GM18502 (cell line): ENCODE data around the gene PRRG2.

Experiments used
- ATAC-seq: cut with Tn5 transposase; IDR thresholded peaks from one replicate; pipeline ENCODE4 v1.9.1; 2021; ENCODE audit warnings: mild to moderate bottlenecking; ENCODE audit not compliant: unreplicated experiment, poor library complexity

Gene PRRG2

DNA sequence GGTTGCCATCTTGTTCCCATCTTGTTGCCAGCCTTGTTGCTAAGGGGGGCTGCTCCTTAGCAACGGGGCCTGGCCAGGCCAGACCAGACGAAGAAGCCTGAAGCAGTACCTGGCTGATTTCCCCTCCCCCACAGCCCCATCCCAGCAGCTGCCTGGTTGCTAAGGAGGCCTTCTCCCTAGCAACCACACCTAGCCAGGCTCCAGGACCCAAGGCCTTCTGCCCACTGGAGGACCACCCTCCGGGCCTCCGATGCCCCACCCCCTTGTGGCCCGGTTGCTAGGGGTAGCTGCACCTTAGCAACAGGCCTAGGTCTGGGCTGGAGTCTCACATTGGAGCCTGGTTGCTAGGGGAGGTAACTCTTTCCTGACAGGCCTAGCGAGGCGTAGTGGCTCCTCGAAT lies 3.9 kb downstream of the PRRG2 start:
- no peak for ATAC-seq

DNA sequence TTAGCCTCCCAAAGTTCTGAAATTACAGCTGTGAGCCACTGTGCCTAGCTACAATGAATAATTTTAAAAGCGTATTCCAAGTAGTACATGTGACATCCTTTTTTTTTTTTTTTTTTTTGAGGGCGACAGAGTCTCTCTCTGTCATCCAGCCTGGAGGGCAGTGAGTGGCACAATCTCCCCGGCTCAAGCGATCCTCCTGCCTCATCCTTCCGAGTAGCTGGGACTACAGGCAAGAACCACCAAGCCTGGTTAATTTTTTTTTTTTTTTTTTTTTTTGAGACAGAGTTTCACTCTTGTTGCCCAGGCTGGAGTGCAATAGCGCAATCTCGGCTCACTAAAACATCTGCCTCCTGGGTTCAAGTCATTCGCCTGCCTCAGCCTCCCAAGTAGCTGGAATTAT lies 6.1 kb downstream of the PRRG2 start:
- no peak for ATAC-seq

DNA sequence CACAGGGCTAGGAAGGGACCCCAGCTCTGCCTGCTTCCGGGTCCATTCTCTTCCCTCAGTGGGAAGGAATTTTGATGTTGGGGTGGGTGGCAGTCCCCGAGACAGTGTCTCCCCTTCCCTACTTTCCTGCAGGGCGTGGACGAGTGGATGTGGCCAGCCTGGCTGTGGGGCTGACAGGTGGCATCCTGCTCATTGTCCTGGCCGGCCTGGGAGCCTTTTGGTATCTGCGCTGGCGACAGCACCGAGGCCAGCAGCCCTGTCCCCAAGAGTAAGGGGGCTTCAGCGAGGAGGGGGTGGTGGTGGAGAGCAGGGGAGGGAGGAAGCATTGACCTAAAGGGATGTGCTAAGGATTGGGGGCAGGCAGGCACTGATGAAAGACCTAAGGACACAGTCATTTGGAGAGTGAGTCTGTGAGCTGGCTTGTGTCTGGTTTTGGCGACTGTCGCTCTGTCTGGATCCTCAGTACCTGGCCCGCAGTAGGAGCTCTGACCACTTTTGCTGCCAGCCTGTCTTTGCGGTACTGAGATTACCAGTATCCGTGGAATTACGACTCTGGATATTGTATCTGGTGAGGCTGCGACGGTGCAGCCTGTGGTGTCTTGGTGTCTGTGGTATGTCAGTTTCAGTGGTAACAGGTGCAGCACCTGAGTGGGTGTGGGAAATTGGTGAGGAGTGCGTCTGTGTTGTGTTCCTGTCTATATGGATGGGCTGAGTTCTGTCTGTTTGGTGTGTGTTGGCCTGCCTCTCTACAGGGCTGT lies 7.4 kb downstream of the PRRG2 start:
- no peak for ATAC-seq

DNA sequence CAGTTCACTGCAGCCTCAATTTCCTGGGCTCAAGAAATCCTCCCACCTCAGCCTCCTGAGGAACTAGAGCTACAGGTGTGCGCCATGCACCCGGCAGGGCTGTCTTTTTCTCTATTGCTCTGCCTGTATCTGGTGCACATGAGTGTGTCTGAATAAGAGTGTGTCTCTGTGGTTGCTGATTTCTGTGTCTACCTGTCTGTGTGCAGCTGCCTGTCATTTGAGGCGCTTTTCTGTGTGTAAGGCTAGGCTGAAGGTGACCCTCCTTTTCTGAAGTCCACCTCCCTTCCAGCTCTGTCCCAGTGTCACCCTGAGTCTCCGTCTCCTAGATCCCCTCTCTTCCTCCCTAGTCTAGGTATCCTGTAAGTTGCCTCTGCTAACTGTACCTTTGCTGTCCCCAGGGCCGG lies 8.4 kb downstream of the PRRG2 start:
- no peak for ATAC-seq

DNA sequence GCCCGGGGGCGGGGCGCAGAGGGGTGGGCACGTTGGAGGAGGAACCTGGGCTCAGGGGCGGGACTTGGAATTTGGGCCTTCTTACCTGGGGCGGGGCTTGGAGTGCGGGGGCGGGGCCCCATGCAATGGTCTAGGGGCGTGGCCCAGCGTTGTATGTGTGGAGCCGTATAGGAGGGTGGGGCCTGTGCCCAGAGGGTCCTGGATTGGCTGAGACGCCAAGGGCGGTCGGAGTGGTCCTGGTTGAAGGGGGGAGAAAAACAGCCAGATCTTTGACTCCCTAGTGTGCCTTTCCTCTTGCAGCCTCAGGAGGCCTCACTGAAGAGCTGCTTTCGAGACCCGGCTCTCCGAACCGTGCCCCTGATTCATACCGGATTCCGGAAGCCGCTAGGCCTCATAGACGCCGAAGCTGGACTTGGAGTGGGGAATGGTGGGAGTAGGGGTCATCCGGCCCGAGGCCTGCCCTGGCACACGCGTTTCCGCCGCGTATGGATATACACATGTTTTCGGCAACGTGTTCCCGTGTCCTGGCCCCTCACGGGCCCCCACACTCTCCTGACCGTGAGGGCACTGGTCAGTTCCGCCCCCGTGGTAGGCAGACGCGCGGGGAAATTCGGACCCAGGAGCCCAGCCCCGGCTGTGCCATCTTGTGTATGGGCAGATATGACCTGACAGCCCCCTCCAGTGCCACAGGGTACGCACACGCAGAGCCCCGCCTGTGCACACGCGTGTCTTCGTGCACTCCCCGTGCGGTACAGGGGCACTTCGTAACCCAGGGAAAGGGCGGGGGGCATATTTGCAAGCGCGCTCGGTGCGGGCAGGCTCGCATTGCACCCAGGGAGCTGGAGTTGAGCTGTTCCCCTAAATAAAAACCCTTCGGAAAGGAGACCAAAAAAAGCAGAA lies 9.2 kb downstream of the PRRG2 start:
- ATAC-seq = peak; percentile 60

DNA sequence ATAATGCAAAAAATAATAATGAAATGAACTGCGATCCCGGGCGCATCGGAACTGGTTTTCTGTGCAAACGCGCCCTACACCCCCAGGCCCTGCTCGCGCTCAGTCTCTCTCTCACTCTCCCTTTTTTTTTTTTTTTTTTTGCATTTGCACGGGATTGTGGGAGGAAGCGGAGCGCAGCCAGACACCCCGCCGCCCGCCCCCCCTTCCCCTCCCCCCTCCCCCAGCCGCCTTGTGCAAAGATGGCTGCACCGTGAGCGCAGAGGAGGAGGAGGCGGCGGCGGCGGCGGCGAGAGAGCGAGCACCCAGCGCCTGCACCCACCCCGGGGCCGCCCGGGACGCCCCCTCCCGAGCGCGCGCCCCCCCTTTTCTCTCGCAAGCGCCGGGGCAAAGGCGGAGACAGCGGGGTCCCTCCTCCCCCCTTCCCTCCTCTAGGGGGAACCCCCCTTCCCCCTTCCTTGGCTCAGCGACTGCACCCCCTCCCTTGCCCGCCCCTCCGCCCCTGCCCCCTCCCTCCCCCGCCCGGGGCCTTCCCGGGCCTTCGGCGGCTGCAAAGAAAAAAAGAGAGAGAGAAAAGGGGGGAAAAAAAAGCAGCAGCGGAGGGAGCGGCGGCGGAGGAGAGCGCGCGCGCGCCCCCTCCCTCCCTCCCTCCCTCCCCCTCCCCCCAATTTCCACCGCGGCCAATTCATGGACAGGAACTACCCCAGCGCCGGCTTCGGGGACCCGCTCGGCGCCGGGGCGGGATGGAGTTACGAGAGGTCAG lies 10.0 kb downstream of the PRRG2 start, which contains the start of gene PRR12:
Gene PRR12, plus strand, starts transcription at position 212 of the 760 bp plus-strand sequence. Its CDS starts 473 bp downstream, at position 685.
- ATAC-seq = no peak

DNA sequence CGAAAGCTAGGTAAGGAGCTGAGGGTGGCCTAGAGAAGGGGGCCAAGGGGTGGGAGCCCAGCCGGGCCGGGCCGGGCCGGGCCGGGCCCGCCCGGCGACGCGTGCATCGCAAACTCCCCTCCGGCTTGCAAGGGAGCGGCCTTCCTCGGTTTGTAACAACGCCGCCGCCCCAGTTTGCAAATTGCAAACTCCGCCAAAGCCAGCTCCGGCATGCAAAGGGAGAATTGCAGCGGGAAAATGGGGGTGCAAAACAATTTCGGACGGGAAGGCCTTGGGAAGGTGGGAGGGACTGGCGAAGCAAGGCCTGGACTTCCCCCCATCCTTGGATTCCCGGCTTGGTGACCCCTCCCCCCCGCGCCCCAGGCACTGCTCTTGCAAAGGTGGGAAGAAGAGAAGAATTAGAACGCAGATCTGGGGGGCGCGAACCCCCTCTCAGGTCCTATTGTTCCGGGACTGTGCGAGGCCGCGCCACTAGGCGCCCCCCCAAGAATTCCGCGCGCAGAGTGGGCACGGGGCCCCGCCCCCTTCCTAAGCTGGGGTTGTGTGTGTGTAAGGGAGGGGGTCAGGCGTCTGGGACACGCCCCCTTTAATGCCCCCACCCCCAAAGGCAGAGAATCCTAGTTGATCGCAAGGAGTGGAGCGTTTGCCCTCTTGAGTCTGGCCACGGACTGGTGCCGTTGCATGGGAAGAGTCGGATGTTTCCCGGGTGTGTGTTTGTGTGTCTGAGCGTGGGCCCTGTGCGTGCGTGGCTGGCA lies 10.8 kb downstream of the PRRG2 start:
- ATAC-seq = no peak

DNA sequence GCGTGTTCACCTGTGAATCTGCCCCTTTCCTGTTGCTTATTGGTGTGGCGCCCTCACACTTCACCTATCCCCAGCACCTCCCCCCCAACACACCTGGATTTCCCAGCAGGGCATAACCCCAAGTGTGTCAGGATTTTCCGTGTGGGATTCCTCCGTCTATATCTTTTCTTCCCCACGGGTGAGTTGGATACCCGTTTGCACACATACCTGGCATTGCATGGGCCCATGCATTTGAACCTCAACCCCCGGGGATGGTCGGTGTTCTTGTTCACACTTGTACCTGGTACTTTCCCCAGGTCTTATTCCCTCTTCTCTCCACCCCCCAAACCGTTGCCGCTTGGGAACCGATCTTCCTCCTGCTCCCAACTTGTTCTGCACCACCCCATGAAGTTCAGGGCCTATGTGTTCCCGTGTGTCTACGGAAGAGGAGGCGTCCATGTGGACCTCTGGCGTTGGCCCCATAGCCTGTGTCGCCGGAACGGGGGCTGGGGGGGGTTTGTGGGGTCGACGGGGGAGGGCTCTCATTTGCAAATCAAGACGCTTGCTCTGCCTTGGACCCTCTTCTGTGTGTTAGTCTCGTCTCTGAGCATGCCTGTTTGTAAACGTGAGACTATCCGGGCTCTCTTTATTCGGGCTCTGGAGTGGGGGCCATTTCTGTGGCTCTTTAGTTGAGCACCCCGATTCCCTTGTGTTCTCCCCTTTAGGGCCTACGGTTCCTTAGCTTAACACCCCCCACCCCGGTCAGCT lies 11.5 kb downstream of the PRRG2 start:
- no peak for ATAC-seq

DNA sequence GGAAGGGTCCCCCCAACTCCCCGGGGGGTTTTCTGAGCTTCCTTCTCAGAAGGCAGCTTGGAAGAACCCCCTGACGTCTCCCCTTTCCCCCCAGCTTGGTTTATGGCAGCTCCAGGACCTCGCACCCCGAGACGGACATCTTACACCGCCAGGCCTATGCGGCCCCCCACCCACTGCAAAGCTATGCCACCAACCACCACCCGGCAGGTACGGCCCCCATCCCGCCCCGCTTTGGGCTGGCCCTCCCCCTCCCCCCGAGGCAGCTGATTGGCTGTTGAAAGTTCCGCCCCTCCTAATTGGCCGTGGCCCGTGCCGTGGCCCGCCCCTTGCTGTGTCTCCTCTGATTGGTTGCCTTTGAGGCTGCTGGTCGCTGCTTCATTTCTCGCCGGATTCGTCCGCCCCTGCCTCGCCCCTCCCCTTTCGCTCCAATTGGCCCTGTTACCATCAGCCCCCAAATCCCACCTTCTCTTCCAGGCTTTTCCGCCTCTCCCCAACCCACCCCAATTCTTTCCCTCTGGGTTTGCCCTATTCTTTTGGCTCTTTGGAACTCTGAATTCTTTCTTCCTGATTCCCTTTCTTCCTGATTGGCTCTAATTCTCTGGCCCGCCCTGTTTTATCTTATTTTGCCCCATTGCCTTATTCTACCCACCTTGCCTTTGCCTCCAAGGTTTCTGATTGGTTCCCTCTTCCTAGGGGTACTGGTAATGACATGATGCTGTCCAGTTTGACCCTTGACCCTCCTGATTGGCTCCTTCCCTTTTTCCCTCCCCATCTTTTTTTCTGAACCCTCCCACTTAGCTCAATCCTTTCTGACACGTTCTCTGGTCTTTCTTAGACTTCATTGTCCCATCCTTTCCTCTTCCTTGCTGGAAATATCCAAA lies 12.4 kb downstream of the PRRG2 start:
- ATAC-seq = peak; percentile 52

DNA sequence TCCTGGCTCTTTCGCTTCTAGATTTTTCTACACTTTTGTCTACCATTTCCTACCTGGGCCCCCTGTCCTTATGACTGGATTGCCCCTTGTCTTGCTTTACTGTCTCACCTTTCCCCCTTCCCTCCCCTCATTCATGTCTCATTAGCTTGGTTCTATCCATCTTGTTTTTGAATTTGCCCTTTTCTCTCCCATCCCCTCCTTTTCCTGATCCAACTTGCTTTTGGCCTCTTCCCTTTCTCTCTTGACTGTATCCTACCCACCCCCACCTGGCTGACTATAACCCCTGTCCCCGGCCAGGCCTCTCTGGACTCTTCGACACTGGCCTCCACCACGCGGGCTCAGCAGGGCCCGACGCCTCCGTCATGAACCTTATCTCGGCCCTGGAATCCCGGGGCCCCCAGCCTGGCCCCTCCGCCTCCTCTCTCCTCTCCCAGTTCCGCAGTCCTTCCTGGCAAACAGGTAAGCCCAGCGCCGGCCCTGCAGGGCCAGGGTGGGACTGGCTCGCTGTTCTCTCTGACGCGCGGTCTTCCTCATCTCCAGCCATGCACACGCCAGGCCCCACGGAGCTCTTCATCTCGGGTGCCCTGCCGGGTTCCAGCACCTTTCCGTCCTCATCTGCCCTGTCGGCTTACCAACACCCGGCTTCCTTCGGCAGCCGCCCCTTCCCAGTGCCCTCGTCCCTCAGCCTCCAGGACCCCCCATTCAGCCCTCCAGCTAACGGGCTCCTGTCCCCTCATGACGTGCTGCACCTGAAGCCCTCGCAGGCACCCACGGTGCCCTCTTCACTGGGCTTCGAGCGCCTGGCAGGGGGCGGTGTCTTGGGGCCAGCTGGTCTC lies 13.3 kb downstream of the PRRG2 start:
- ATAC-seq = no peak

DNA sequence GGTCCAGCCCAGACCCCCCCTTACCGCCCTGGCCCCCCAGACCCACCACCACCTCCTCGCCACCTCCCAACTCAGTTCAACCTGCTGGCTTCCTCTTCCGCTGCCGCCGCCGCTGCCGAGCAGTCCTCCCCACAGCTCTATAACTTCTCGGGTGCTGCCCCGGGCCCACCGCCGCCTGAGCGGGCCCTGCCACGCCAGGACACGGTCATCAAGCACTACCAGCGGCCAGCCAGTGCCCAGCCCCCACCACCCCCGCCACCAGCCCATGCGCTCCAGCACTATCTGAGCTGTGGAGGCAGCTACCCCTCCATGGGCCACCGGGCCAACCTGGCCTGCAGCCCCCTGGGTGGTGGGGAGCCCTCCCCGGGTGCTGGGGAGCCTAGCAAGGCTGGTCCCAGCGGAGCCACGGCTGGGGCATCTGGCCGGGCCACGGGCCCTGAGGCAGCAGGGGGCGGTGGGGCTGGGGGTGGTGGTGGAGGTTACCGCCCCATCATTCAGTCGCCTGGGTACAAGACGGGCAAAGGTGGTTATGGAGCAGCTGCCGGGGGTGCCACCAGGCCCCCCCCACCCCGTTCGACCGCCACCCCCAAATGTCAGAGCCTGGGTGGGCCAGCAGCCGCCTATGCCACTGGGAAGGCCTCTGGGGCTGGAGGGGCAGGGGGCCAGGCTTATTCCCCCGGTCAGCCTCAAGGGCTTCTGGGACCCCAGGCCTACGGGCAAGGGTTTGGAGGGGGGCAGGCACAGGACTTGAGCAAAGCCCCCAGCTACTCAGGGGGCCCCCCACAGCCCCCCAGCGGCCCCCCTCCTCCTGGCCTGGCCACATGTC lies 14.1 kb downstream of the PRRG2 start:
- ATAC-seq = no peak

DNA sequence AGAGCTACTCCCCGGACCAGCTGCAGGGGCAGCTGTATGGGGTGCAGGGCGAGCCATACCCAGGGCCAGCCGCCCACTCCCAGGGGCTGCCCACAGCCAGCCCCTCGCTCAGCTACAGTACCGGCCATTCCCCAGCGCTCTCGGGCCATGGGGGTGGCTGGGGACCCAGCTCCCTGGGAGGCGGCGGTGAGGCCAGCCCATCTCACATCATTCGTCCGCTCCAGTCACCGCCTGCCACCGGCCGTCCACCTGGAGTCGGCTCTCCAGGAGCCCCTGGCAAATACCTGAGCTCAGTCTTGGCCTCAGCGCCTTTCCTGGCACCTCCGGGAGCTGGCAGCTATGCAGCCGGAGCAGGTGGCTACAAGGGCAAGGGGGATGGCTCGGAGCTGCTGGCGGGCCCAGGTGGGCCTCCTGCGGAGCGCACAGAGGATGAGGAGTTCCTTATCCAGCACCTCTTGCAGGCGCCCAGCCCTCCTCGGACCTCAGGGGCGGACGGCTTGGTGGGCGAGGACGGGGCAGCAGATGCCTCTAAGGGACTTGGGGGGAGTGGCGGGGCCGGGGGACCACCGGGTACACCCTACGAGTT lies 14.8 kb downstream of the PRRG2 start:
- no peak for ATAC-seq

DNA sequence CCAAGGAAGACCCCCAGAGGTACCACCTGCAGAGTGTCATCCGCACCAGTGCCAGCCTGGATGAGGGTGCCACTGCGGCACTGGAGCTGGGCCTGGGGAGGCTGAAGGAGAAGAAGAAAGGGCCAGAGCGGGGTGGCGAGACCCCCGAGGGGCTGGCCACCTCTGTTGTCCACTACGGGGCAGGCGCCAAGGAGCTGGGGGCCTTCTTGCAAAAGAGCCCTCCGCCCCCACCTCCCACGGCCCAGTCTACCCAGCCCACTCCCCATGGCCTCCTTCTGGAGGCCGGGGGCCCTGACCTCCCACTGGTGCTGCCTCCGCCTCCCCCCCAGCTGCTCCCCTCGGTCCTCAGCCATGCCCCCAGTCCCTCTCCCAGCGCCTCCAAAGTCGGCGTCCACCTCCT lies 15.3 kb downstream of the PRRG2 start:
- no peak for ATAC-seq

DNA sequence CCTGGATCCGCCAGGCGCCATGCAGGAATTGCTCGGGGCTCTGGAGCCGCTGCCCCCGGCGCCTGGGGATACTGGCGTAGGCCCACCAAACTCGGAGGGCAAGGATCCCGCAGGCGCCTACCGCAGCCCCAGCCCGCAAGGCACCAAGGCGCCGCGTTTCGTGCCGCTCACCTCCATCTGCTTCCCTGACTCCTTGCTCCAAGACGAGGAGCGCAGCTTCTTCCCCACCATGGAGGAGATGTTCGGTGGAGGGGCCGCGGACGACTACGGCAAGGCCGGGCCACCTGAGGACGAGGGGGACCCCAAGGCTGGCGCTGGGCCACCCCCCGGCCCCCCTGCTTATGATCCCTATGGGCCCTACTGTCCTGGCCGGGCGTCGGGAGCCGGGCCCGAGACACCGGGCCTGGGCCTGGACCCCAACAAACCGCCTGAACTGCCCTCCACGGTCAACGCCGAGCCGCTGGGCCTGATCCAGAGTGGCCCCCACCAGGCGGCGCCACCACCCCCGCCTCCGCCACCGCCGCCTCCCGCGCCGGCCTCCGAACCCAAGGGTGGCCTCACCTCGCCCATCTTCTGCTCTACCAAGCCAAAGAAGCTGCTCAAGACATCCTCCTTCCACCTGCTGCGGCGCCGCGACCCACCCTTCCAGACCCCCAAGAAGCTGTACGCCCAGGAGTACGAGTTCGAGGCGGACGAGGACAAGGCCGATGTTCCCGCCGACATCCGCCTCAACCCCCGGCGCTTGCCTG lies 16.0 kb downstream of the PRRG2 start:
- no peak for ATAC-seq

DNA sequence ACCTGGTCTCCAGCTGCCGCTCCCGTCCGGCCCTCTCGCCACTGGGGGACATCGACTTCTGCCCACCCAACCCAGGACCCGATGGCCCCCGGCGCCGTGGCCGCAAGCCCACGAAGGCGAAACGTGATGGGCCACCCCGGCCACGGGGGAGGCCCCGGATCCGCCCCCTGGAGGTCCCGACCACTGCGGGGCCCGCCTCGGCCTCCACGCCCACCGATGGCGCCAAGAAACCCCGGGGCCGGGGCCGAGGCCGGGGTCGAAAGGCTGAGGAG lies 16.5 kb downstream of the PRRG2 start:
- no peak for ATAC-seq
